H1 (cell line): Measurements from ENCODE around the gene GPBP1. TPM values are rescaled to one million over a fixed set of nuclear protein-coding genes. Genes with fewer than 3 reads are reported as not detected.

ENCODE experiments used
- CTCF ChIA-PET: fragments of 300-600 bp; sonication (Branson Sonifier 250); formaldehyde crosslinking; loops from one replicate; lab custom pipeline; 2021; ENCODE audit not compliant: partially characterized antibody; lab: Charles Lee
- POLR2A ChIA-PET: fragments of 300-600 bp; sonication (Branson Sonifier 250); formaldehyde crosslinking; loops from one replicate; lab custom pipeline; 2021; ENCODE audit warnings: inconsistent platforms; ENCODE audit not compliant: partially characterized antibody; lab: Charles Lee
- DNase-seq, 2 experiments: peaks; one replicate each; pipeline versions ENCODE4 v3.0.0 to v3.0.0-alpha.2; 2010 to 2022; ENCODE audit warnings: low spot score in 2 of 2, low read depth in 1 of 2, mixed read lengths in 1 of 2
- FAIRE-seq: peaks from 2 replicates; lab custom pipeline; 2011; peaks lifted over from hg19 to GRCh38; lab: Jason Lieb, UNC
- H2AFZ ChIP-seq: 2 replicates; pipeline ENCODE4 v1.8.1; 2012; ENCODE audit warnings: low read length, inconsistent platforms
- H2AK5ac ChIP-seq: 2 replicates; pipeline ENCODE4 v1.6.1; 2013; ENCODE audit warnings: low read depth, low read length
- H2BK120ac ChIP-seq: replicated peaks from 2 replicates; pipeline ENCODE3; 2013; ENCODE audit warnings: low read depth, low read length, inconsistent platforms
- H2BK12ac ChIP-seq: 2 replicates; pipeline ENCODE4 v1.6.1; 2013; ENCODE audit warnings: low read depth, low read length
- H2BK15ac ChIP-seq: 2 replicates; pipeline ENCODE4 v1.6.1; 2013; ENCODE audit warnings: low read length
- H2BK20ac ChIP-seq: 2 replicates; pipeline ENCODE4 v1.6.1; 2013; ENCODE audit warnings: low read length
- H2BK5ac ChIP-seq: 2 replicates; pipeline ENCODE4 v1.6.1; 2013; ENCODE audit warnings: low read depth, low read length
- H3K14ac ChIP-seq: 2 replicates; pipeline ENCODE4 v1.6.1; 2013; ENCODE audit warnings: inconsistent platforms; ENCODE audit not compliant: insufficient read length
- H3K18ac ChIP-seq: 2 replicates; pipeline ENCODE4 v1.6.1; 2013; ENCODE audit warnings: low read length; ENCODE audit errors: extremely low read depth
- H3K23ac ChIP-seq: 2 replicates; pipeline ENCODE4 v1.6.1; 2013; ENCODE audit warnings: inconsistent platforms; ENCODE audit not compliant: insufficient read length
- H3K23me2 ChIP-seq: 2 replicates; pipeline ENCODE4 v1.6.1; 2013; ENCODE audit warnings: low read depth, low read length
- H3K27ac ChIP-seq: 2 replicates; pipeline ENCODE4 v1.6.1; 2011; ENCODE audit warnings: low read depth, low read length, inconsistent platforms
- H3K27me3 ChIP-seq, 4 experiments: replicated peaks in 1 of 4; 1 replicate in 1 of 4; 2 replicates in 3 of 4; pipeline versions ENCODE4 v1.6.1 to v1.8.1; 2011 to 2013; ENCODE audit warnings: low read length in 3 of 4, mild to moderate bottlenecking in 3 of 4, inconsistent platforms in 2 of 4, mixed read lengths in 2 of 4, moderate library complexity in 1 of 4; ENCODE audit not compliant: control insufficient read depth in 3 of 4, insufficient read depth in 3 of 4; ENCODE audit errors: extremely low read depth in 1 of 4
- H3K36me3 ChIP-seq, 4 experiments: 2 replicates each; pipeline versions ENCODE4 v1.6.1 to v1.8.1; 2011 to 2013; ENCODE audit warnings: mild to moderate bottlenecking in 4 of 4, low read length in 3 of 4, moderate library complexity in 2 of 4, control low read depth in 1 of 4, inconsistent platforms in 1 of 4; ENCODE audit not compliant: insufficient read depth in 4 of 4, control insufficient read depth in 2 of 4
- H3K4ac ChIP-seq: replicated peaks from 2 replicates; pipeline ENCODE3; 2013; ENCODE audit warnings: low read length, low read depth, mixed read lengths, inconsistent platforms; ENCODE audit not compliant: insufficient read length
- H3K4me1 ChIP-seq, 4 experiments: replicated peaks in 1 of 4; 1 replicate in 1 of 4; 2 replicates in 3 of 4; pipeline versions ENCODE4 v1.6.1 to v1.8.1; 2011 to 2013; ENCODE audit warnings: low read length in 3 of 4, inconsistent platforms in 2 of 4, mixed read lengths in 1 of 4; ENCODE audit not compliant: insufficient read depth in 4 of 4, control insufficient read depth in 3 of 4
- H3K4me2 ChIP-seq, 2 experiments: 2 replicates each; pipeline versions ENCODE4 v1.6.1 to v1.8.1; 2011 to 2013; ENCODE audit warnings: low read depth in 2 of 2, low read length in 2 of 2, control low read depth in 1 of 2, inconsistent platforms in 1 of 2, mild to moderate bottlenecking in 1 of 2; ENCODE audit not compliant: insufficient read depth in 1 of 2
- H3K4me3 ChIP-seq, 4 experiments: fragments of 200-600, 300-600 bp in 1 of 4; sonication (generic), shearing (Covaris generic), sonication (Bioruptor Twin) in 1 of 4; 2 replicates each; pipeline versions ENCODE4 v1.5.1 to v1.8.1; 2011 to 2016; ENCODE audit warnings: low read length in 4 of 4, low read depth in 3 of 4, control low read depth in 2 of 4, inconsistent platforms in 2 of 4, mild to moderate bottlenecking in 2 of 4, mixed read lengths in 1 of 4, moderate library complexity in 1 of 4; ENCODE audit not compliant: insufficient read depth in 2 of 4; ENCODE audit errors: extremely low read depth in 1 of 4
- H3K56ac ChIP-seq: replicated peaks from 2 replicates; pipeline ENCODE3; 2013; ENCODE audit warnings: low read depth, mild to moderate bottlenecking, mixed read lengths, low read length, inconsistent platforms; ENCODE audit not compliant: insufficient read length
- H3K79me1 ChIP-seq: 2 replicates; pipeline ENCODE4 v1.6.1; 2013; ENCODE audit warnings: low read depth, low read length, control low read depth
- H3K79me2 ChIP-seq, 2 experiments: 2 replicates each; pipeline versions ENCODE4 v1.6.1 to v1.8.1; 2012 to 2013; ENCODE audit warnings: low read length in 2 of 2, mild to moderate bottlenecking in 2 of 2, inconsistent platforms in 1 of 2; ENCODE audit not compliant: insufficient read depth in 2 of 2, control insufficient read depth in 1 of 2
- H3K9ac ChIP-seq, 4 experiments: replicated peaks in 1 of 4; 1 replicate in 1 of 4; 2 replicates in 3 of 4; pipeline versions ENCODE4 v1.6.1 to v1.8.1; 2011 to 2013; ENCODE audit warnings: low read depth in 3 of 4, low read length in 3 of 4, control low read depth in 2 of 4, mild to moderate bottlenecking in 2 of 4, moderate library complexity in 2 of 4, inconsistent platforms in 1 of 4; ENCODE audit errors: extremely low read depth in 1 of 4
- H3K9me3 ChIP-seq, 2 experiments: 2 replicates each; pipeline versions ENCODE4 v1.6.1 to v1.8.1; 2012 to 2013; ENCODE audit warnings: mild to moderate bottlenecking in 2 of 2, moderate library complexity in 2 of 2, control low read depth in 1 of 2, inconsistent platforms in 1 of 2, low read depth in 1 of 2, low read length in 1 of 2, mixed read lengths in 1 of 2; ENCODE audit not compliant: insufficient read depth in 2 of 2
- H4K20me1 ChIP-seq, 2 experiments: replicated peaks in 1 of 2; 2 replicates each; pipeline versions ENCODE3 to v1.8.1; 2011 to 2013; ENCODE audit warnings: inconsistent platforms in 2 of 2, low read length in 2 of 2, mild to moderate bottlenecking in 1 of 2; ENCODE audit not compliant: insufficient read depth in 2 of 2, control insufficient read depth in 1 of 2
- H4K5ac ChIP-seq: 2 replicates; pipeline ENCODE4 v1.6.1; 2013; ENCODE audit warnings: low read length, low read depth, mixed read lengths, inconsistent platforms; ENCODE audit not compliant: insufficient read length
- H4K8ac ChIP-seq: 2 replicates; pipeline ENCODE4 v1.8.0; 2013; ENCODE audit warnings: mild to moderate bottlenecking, moderate library complexity, low read length, inconsistent platforms; ENCODE audit not compliant: insufficient read depth; ENCODE audit errors: extremely low read depth
- H4K91ac ChIP-seq: replicated peaks from 2 replicates; pipeline ENCODE3; 2013; ENCODE audit warnings: low read length, mixed read lengths, inconsistent platforms; ENCODE audit not compliant: insufficient read length
- BACH1 ChIP-seq: IDR thresholded peaks from 2 replicates; pipeline ENCODE4 v1.6.1; 2012; ENCODE audit warnings: low read length, improper control_type of control experiment
- CEBPB ChIP-seq: IDR thresholded peaks from 2 replicates; pipeline ENCODE4 v1.6.1; 2012; ENCODE audit warnings: low read depth, low read length
- CHD2 ChIP-seq: IDR thresholded peaks from 2 replicates; pipeline ENCODE4 v1.6.1; 2012; ENCODE audit warnings: low read length, improper control_type of control experiment
- FOSL1 ChIP-seq: IDR thresholded peaks from 2 replicates; pipeline ENCODE4 v1.6.1; 2011; ENCODE audit warnings: mild to moderate bottlenecking, low read depth, low read length, moderate library complexity; ENCODE audit not compliant: insufficient read depth
- NRF1 ChIP-seq: IDR thresholded peaks from 2 replicates; pipeline ENCODE4 v1.6.1; 2011; ENCODE audit warnings: mild to moderate bottlenecking, low read depth, low read length, improper control_type of control experiment
- POLR2AphosphoS5 ChIP-seq: IDR thresholded peaks from 2 replicates; pipeline ENCODE4 v1.6.1; 2011; ENCODE audit warnings: low read depth, low read length
- WGBS, 2 experiments: shearing (Covaris generic) in 1 of 2; methylation state at CpG; one replicate each; pipeline versions ENCODE4 v1.1.6 to v1.1.7; 2013 to 2015; ENCODE audit warnings: low lambda C conversion rate in 2 of 2, mixed read lengths in 2 of 2, inconsistent platforms in 1 of 2, low coverage in 1 of 2, missing lambda C conversion rate in 1 of 2; ENCODE audit not compliant: insufficient replicate concordance in 2 of 2, insufficient coverage in 1 of 2, insufficient read length in 1 of 2; ENCODE audit errors: extremely low coverage in 1 of 2, missing lambda C conversion rate in 1 of 2; 5-methylcytosine and 5-hydroxymethylcytosine counted together
- long read RNA-seq, 2 experiments: library from RNA in 1 of 2; library from capped mRNA in 1 of 2; stranded (forward); transcript quantifications; one replicate each; pipeline ENCODE4 v2.0.0, GENCODE V29; 2021; ENCODE audit warnings: inconsistent platforms in 1 of 2
- polyA minus RNA-seq, 3 experiments: library from RNA; depleted of rRNA, polyadenylated mRNA; stranded (reverse); fragments of >200 nt; gene quantifications; 1 replicate in 2 of 3; 2 replicates in 1 of 3; pipeline ENCODE4 v1.2.3, GENCODE V29; 2011
- polyA plus RNA-seq, 7 experiments: library from polyadenylated mRNA; depleted of rRNA in 3 of 7; stranded (reverse) in 5 of 7; unstranded in 2 of 7; fragments of >200 nt in 5 of 7; fragments of 200-250 nt in 2 of 7; gene quantifications; 1 replicate in 5 of 7; 2 replicates in 1 of 7; 4 replicates in 1 of 7; pipeline versions ENCODE4 v1.2.1 to v1.2.3, GENCODE V29; 2011 to 2013; ENCODE audit warnings: missing spikeins in 2 of 7, mixed read lengths in 2 of 7
- total RNA-seq: library from RNA; stranded (reverse); fragmentation: NEBNext Ultra II Directional; extraction: Animal tissue kit (Norgen Biotek cat#: 25700); gene quantifications from 2 replicates; pipeline ENCODE4 v1.2.1, GENCODE V29; 2021

GPBP1 gene, protein sequence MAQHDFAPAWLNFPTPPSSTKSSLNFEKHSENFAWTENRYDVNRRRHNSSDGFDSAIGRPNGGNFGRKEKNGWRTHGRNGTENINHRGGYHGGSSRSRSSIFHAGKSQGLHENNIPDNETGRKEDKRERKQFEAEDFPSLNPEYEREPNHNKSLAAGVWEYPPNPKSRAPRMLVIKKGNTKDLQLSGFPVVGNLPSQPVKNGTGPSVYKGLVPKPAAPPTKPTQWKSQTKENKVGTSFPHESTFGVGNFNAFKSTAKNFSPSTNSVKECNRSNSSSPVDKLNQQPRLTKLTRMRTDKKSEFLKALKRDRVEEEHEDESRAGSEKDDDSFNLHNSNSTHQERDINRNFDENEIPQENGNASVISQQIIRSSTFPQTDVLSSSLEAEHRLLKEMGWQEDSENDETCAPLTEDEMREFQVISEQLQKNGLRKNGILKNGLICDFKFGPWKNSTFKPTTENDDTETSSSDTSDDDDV
- total RNA-seq (104 and 108 TPM in 2 replicates), polyA plus RNA-seq (2011; rRNA removed) (12.5 and 29.2 TPM in 2 replicates), polyA minus RNA-seq (2011; rRNA and poly(A)+ RNA removed) (30.6 and 31.8 TPM in 2 replicates)
- polyA plus RNA-seq (2011; cell fraction: cytosol; rRNA removed), result 54.6 TPM
- polyA plus RNA-seq (2011; cell fraction: nucleus; rRNA removed), result 14.3 TPM
- polyA plus RNA-seq (2012, experiment 1 of 2), result 56.5 to 96.5 TPM (median 60.7 TPM) in 4 replicates
- polyA plus RNA-seq (2012, experiment 2 of 2), result 4.8 TPM
- 77.9 TPM for polyA plus RNA-seq (2013, experiment 1 of 2)
- 72.0 TPM for polyA plus RNA-seq (2013, experiment 2 of 2)
- polyA minus RNA-seq (2011; cell fraction: cytosol; rRNA and poly(A)+ RNA removed), result 41.2 TPM
- polyA minus RNA-seq (2011; cell fraction: nucleus; rRNA and poly(A)+ RNA removed), result 60.3 TPM
- long read RNA-seq, experiment 1, partial matches to known transcripts, result 34 of 49 reads
- long read RNA-seq, experiment 1, other reads (novel, unspliced or antisense), result 15 of 49 reads
- long read RNA-seq, experiment 2, full-length matches to known transcripts, result 17 of 79 reads
- long read RNA-seq, experiment 2, partial matches to known transcripts, result 10 of 79 reads
- long read RNA-seq, experiment 2, other reads (novel, unspliced or antisense), result 52 of 79 reads

DNA sequence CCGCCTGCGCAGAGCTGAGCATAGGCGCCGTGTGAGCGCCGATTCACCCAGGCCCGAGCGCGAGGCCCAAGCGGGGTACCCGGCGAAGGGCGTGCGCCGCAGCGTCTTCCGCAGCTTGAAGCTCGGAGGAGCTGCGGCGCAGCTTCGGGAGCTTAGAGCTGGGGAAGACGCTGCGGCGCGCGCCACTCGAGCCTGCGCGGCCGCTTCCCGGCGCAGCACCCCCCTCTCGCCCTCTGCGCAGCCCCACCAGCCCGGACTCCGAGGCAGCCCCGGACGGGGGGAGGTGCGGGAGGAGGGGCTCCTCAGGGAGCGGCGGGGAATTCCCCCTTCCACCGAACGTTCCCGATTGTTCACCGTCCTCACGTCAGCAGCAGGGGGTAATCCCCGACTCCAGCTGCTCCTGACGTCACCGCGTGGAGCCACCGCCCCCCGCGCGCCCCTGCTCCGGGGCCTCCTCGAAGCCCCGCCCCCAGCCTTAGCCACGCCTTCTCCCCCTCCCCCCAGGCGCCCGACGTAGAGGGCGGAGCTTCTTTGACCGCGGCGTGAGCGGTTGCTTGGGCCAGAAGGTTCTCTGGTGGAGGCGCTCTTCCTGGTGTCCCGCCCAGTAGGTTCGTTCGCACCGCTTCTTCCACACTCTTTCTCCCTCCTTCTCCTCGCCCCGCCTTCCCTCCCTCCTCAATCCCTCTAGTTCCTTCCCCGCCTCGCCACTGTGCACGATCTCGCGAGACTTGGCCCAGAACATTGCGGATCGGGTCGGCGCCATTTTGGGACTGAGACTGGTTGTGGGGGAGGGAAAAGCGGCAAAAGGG is at the start of gene GPBP1:
Gene GPBP1, plus strand, starts transcription at position 741 of the 809 bp plus-strand sequence. CDS start 40,072 bp downstream, outside the sequence.
- peak within 1 kb of the TSS; percentile 77 for H2AK5ac ChIP-seq
- WGBS, 2 experiments, result 1% methylated on average over 18 of the region's 83 CpGs; no CpG with 5 or more reads in 1 of the 2 experiments
- TF ChIP-seq CHD2 (peak; percentile 98), NRF1 (peak; percentile 37), CEBPB (no peak), BACH1 (peak; percentile 59), POLR2AphosphoS5 (no peak; the same call in none of the 2 replicates), FOSL1 (no peak)

More for the DNA sequence above, at the start of gene GPBP1:
- H3K4me2 ChIP-seq, result peak within 1 kb of the TSS; percentile 90 to 93
- peak within 1 kb of the TSS; percentile 97 for H2BK12ac ChIP-seq
- peak; percentile 91 to 97 for DNase-seq
- POLR2A ChIA-PET, result interaction anchor here (0.6 to 1.4 kb wide), 25 partner anchors 10 to 1179 kb away, joined by 3 to 17 read pairs (median 3); partner anchors contain the start of genes IL6ST and SETD9
- no peak within 1 kb of the TSS; the same call in 1 of the 2 replicates for H2BK20ac ChIP-seq
- H3K56ac ChIP-seq, result peak within 1 kb of the TSS; percentile 95
- CTCF ChIA-PET, result interaction anchor here (0.6 kb wide), 1 partner anchor 50 kb away, joined by 3 read pairs; no protein-coding TSS in a partner anchor
- H3K23me2 ChIP-seq, result peaks cover 11% of the 10 kb centered on the region
- no peaks in the 10 kb centered on the region for H3K9me3 ChIP-seq
- H3K27me3 ChIP-seq, result no peaks in the 10 kb centered on the region
- H3K4ac ChIP-seq, result peak within 1 kb of the TSS; percentile 98
- H3K79me1 ChIP-seq, result no peaks in the 10 kb centered on the region
- H2BK120ac ChIP-seq, result no peak within 1 kb of the TSS
- H2BK5ac ChIP-seq, result peak within 1 kb of the TSS; percentile 99
- FAIRE-seq, result no peak
- peaks cover 0 to 4% (median 1%) of the 10 kb centered on the region in 4 experiments; a peak in 2 of 7 replicates for H3K4me1 ChIP-seq
- no peak within 1 kb of the TSS for H3K23ac ChIP-seq
- H4K5ac ChIP-seq, result peak within 1 kb of the TSS; percentile 97
- peak within 1 kb of the TSS; percentile 78 for H3K14ac ChIP-seq
- peak within 1 kb of the TSS; percentile 100 for H3K18ac ChIP-seq
- H4K91ac ChIP-seq, result peak within 1 kb of the TSS; percentile 89
- H4K20me1 ChIP-seq, result peaks cover 13 to 19% of the 10 kb centered on the region in 2 experiments
- peak within 1 kb of the TSS; percentile 100 for H4K8ac ChIP-seq
- peak within 1 kb of the TSS; percentile 77; the same call in 1 of the 2 replicates for H2AFZ ChIP-seq
- H2BK15ac ChIP-seq, result peak within 1 kb of the TSS; percentile 99
- H3K4me3 ChIP-seq, result peak within 1 kb of the TSS; percentile 94 to 99 (median 96)
- H3K36me3 ChIP-seq, result peaks cover 0 to 22% (median 0%) of the 10 kb centered on the region in 4 experiments; a peak in 1 of 8 replicates
- H3K79me2 ChIP-seq, result peaks cover 38 to 48% of the 10 kb centered on the region in 2 experiments
- H3K9ac ChIP-seq, result peak within 1 kb of the TSS; percentile 99
- peak within 1 kb of the TSS; percentile 99 for H3K27ac ChIP-seq
